B cell (primary cell): ENCODE measurements around the gene MYMX. TPM values are rescaled to one million over a fixed set of nuclear protein-coding genes. Genes with fewer than 3 reads are reported as not detected.
A peak's percentile ranks its signal among the peaks of the same experiment; 100 is the strongest.

Experiments used
- ATAC-seq: fragments of 200-7000 bp; cut with Tn5 transposase; one replicate; pipeline ENCODE4 v1.10.0; 2021; ENCODE audit warnings: low read depth, mild to moderate bottlenecking, moderate number of reproducible peaks, moderate library complexity
- CTCF ChIA-PET: fragments of 350-600 bp; sonication (Branson Sonifier 250); formaldehyde crosslinking; loops from one replicate; lab custom pipeline; 2021; ENCODE audit warnings: antibody characterized with exemption, inconsistent platforms; lab: Charles Lee
- POLR2A ChIA-PET: fragments of 350-600 bp; sonication (Branson Sonifier 250); formaldehyde crosslinking; loops from one replicate; lab custom pipeline; 2021; ENCODE audit warnings: antibody characterized with exemption; lab: Charles Lee
- DNase-seq: peaks from one replicate; pipeline ENCODE4 v3.0.0; 2013
- H2AFZ ChIP-seq: 2 replicates; pipeline ENCODE4 v1.6.1; 2012; ENCODE audit warnings: mild to moderate bottlenecking, low read depth, low read length; ENCODE audit not compliant: insufficient read depth, poor library complexity, severe bottlenecking
- H3K27ac ChIP-seq, 2 donors: 1 replicate in 1 of 2; 2 replicates in 1 of 2; pipeline ENCODE4 v1.5.1; 2012 to 2013; ENCODE audit warnings: low read length in 2 of 2, mild to moderate bottlenecking in 2 of 2, moderate library complexity in 1 of 2
- H3K27me3 ChIP-seq, 4 experiments: fragments of 200-600 bp in 1 of 4; sonication (generic) in 1 of 4; replicated peaks in 1 of 4; 1 replicate in 2 of 4; 2 replicates in 2 of 4; pipeline versions ENCODE4 v1.6.1 to v1.7.0; 2013 to 2016; ENCODE audit warnings: low read length in 3 of 4, mild to moderate bottlenecking in 2 of 4, mixed read lengths in 1 of 4, moderate library complexity in 1 of 4; ENCODE audit not compliant: insufficient read depth in 4 of 4, control insufficient read depth in 3 of 4; ENCODE audit errors: control extremely low read depth in 1 of 4
- H3K36me3 ChIP-seq, 2 experiments: replicated peaks in 1 of 2; 1 replicate in 1 of 2; 2 replicates in 1 of 2; pipeline versions ENCODE4 v1.6.1 to v1.7.1; 2013; ENCODE audit warnings: low read length in 1 of 2; ENCODE audit not compliant: insufficient read depth in 2 of 2, control insufficient read depth in 1 of 2; ENCODE audit errors: control extremely low read depth in 1 of 2, extremely low read depth in 1 of 2
- H3K4me1 ChIP-seq, 2 donors: fragments of 200-600 bp in 1 of 2; sonication (generic) in 1 of 2; 1 replicate in 1 of 2; 2 replicates in 1 of 2; pipeline versions ENCODE4 v1.5.1 to v1.6.1; 2013 to 2017; ENCODE audit warnings: low read length in 2 of 2; ENCODE audit not compliant: control insufficient read depth in 2 of 2, insufficient read depth in 2 of 2
- H3K4me2 ChIP-seq: replicated peaks from 2 replicates; pipeline ENCODE3; 2012; ENCODE audit warnings: mild to moderate bottlenecking, low read depth, low read length; ENCODE audit not compliant: poor library complexity, severe bottlenecking
- H3K4me3 ChIP-seq, 5 experiments: fragments of 200-600 bp in 1 of 5; sonication (generic) in 1 of 5; 1 replicate in 3 of 5; 2 replicates in 2 of 5; pipeline versions ENCODE4 v1.5.1 to v1.7.0; 2011 to 2016; ENCODE audit warnings: low read length in 4 of 5, mild to moderate bottlenecking in 4 of 5, low read depth in 2 of 5, control low read depth in 1 of 5, moderate library complexity in 1 of 5; ENCODE audit not compliant: insufficient read depth in 1 of 5; ENCODE audit errors: control extremely low read depth in 1 of 5, extremely low read depth in 1 of 5
- H3K79me2 ChIP-seq: fragments of 200-600 bp; sonication (generic); one replicate; pipeline ENCODE4 v1.6.0; 2016; ENCODE audit warnings: low read length; ENCODE audit not compliant: control insufficient read depth, insufficient read depth
- H3K9ac ChIP-seq: fragments of 200-600 bp; sonication (generic); 2 replicates; pipeline ENCODE4 v1.6.1; 2017; ENCODE audit warnings: mild to moderate bottlenecking, low read length, moderate library complexity
- H3K9me3 ChIP-seq, 3 donors: one replicate each; pipeline versions ENCODE4 v1.6.1 to v1.7.1; 2013; ENCODE audit warnings: low read length in 2 of 3; ENCODE audit not compliant: control insufficient read depth in 2 of 3, insufficient read depth in 1 of 3; ENCODE audit errors: control extremely low read depth in 1 of 3
- H4K20me1 ChIP-seq: 2 replicates; pipeline ENCODE4 v1.6.0; 2012; ENCODE audit warnings: mild to moderate bottlenecking, low read length; ENCODE audit not compliant: insufficient read depth, control insufficient read depth, poor library complexity, severe bottlenecking
- H3K27ac Mint-ChIP-seq: one replicate; pipeline ENCODE4 v1.8.0; 2021; ENCODE audit warnings: mixed read lengths
- H3K27me3 Mint-ChIP-seq: one replicate; pipeline ENCODE4 v1.8.0; 2021; ENCODE audit warnings: mixed read lengths
- H3K4me1 Mint-ChIP-seq: one replicate; pipeline ENCODE4 v1.8.0; 2021; ENCODE audit warnings: mixed read lengths
- H3K4me3 Mint-ChIP-seq: one replicate; pipeline ENCODE4 v1.8.0; 2021; ENCODE audit warnings: mixed read lengths
- H3K9me3 Mint-ChIP-seq: one replicate; pipeline ENCODE4 v1.8.0; 2022; ENCODE audit warnings: mixed read lengths; ENCODE audit not compliant: insufficient read depth
- CTCF ChIP-seq: fragments of 200-600 bp; IDR thresholded peaks from one replicate; pipeline ENCODE4 v1.8.0; 2022; ENCODE audit warnings: antibody characterized with exemption, mild to moderate bottlenecking
- EZH2 ChIP-seq: IDR thresholded peaks from 2 replicates; pipeline ENCODE4 v1.6.1; 2012; ENCODE audit warnings: borderline replicate concordance, low read depth, mild to moderate bottlenecking, moderate library complexity, low read length; ENCODE audit not compliant: insufficient read depth, poor library complexity, severe bottlenecking
- WGBS: methylation state at CpG from one replicate; pipeline ENCODE4 v1.1.5; 2013; ENCODE audit warnings: missing lambda C conversion rate; ENCODE audit not compliant: insufficient coverage; 5-methylcytosine and 5-hydroxymethylcytosine counted together
- intact Hi-C: fragments of 100-400 bp; cut with micrococcal nuclease; formaldehyde crosslinking; loops from one replicate; pipeline ENCODE4 v1.10.0; 2022
- polyA plus RNA-seq: library from polyadenylated mRNA; depleted of rRNA; stranded (reverse); fragments of >200 nt; gene quantifications from 2 replicates; pipeline ENCODE4 v1.2.3, GENCODE V29; 2012
- total RNA-seq, 2 donors: library from RNA; stranded (reverse); fragments of 120-200 nt in 1 of 2; gene quantifications; 1 replicate in 1 of 2; 2 replicates in 1 of 2; pipeline versions ENCODE4 v1.2.3 to v1.2.4, GENCODE V29; 2013 to 2022

Gene MYMX
- total and polyA plus RNA-seq, 2 donors (not counting 1 experiment from before 2014, with no cell fraction given): not detected

- CTCF ChIA-PET: interaction anchor here (0.8 to 5.0 kb wide), 10 partner anchors 11 to 160 kb away, joined by 3 to 68 read pairs (median 6); partner anchors contain the start of genes AARS2 and HSP90AB1
- Histone ChIP-seq H3K79me2 (peaks cover 26% of the 10 kb centered on the region), H3K9ac (peak overlapping the region; percentile 96), H3K4me2 (peak overlapping the region; percentile 97), H3K27me3 (no peaks in the 10 kb centered on the region), H3K4me1 (peaks cover 52 to 76% of the 10 kb centered on the region in 2 donors), H2AFZ (peak overlapping the region; percentile 67), H4K20me1 (peaks cover 50% of the 10 kb centered on the region), H3K27ac (peak overlapping the region; percentile 74 to 98), H3K36me3 (peaks cover 5 to 74% of the 10 kb centered on the region in 2 experiments), H3K9me3 (no peaks in the 10 kb centered on the region), H3K4me3 (peak overlapping the region; percentile 35 to 93 (median 90))
- TF ChIP-seq CTCF (no peak), EZH2 (no peak)
- POLR2A ChIA-PET: interaction anchor here (0.6 to 4.3 kb wide), 7 partner anchors 8 to 1202 kb away, joined by 3 to 87 read pairs (median 5); partner anchors contain the start of genes HSP90AB1 and SLC29A1
- 2% methylated on average over 12 of the region's 12 CpGs for WGBS
- peak overlapping the region; percentile 87 for H3K4me3 Mint-ChIP-seq
- ATAC-seq (no peak), DNase-seq (no peak)
- H3K27me3 Mint-ChIP-seq: no peaks in the 10 kb centered on the region
- peaks cover 89% of the 10 kb centered on the region for H3K4me1 Mint-ChIP-seq
- peak overlapping the region; percentile 94 for H3K27ac Mint-ChIP-seq
- intact Hi-C loops: loop anchor here (1.0 to 5.0 kb wide), 3 partner anchors 9 to 629 kb away; partner anchors contain the start of genes GTPBP2, HSP90AB1 and NFKBIE
- H3K9me3 Mint-ChIP-seq: no peaks in the 10 kb centered on the region
Measured at GRCh38 chr6:44256775-44257024, 40.0 kb downstream of the MYMX start.

- peaks cover 4 to 74% of the 10 kb centered on the region in 2 experiments for H3K36me3 ChIP-seq
- H3K4me1 Mint-ChIP-seq: peaks cover 89% of the 10 kb centered on the region
- intact Hi-C loops: loop anchor here (1.0 to 5.0 kb wide), 3 partner anchors 8 to 630 kb away; partner anchors contain the start of genes GTPBP2, HSP90AB1 and NFKBIE
Measured at GRCh38 chr6:44257025-44257752, 40.5 kb downstream of the MYMX start, which contains the start of gene SLC35B2. TSS of gene SLC35B2 (minus strand) at chr6:44257528. CDS start at chr6:44257410, 118 bp downstream.

More at GRCh38 chr6:44257025-44257752, 40.5 kb downstream of the MYMX start, which contains the start of gene SLC35B2:
- H3K4me1 ChIP-seq: peaks cover 57 to 81% of the 10 kb centered on the region in 2 donors
- peak within 1 kb of the TSS; percentile 88 for H3K4me3 Mint-ChIP-seq
- peaks cover 50% of the 10 kb centered on the region for H4K20me1 ChIP-seq
- H3K4me2 ChIP-seq: peak within 1 kb of the TSS; percentile 97
- peak within 1 kb of the TSS; percentile 83 to 98 for H3K27ac ChIP-seq
- DNase-seq (peak; percentile 87), ATAC-seq (peak; percentile 64)
- peaks cover 31% of the 10 kb centered on the region for H3K79me2 ChIP-seq
- no peaks in the 10 kb centered on the region for H3K27me3 ChIP-seq
- peak within 1 kb of the TSS; percentile 35 to 93 (median 90) for H3K4me3 ChIP-seq
- H3K9ac ChIP-seq: peak within 1 kb of the TSS; percentile 96
- H3K9me3 Mint-ChIP-seq: no peaks in the 10 kb centered on the region
- under 1% methylated on average over 80 of the region's 80 CpGs for WGBS
- CTCF ChIA-PET: interaction anchor here (0.8 to 5.0 kb wide), 10 partner anchors 10 to 161 kb away, joined by 3 to 68 read pairs (median 6); partner anchors contain the start of genes AARS2 and HSP90AB1
- TF ChIP-seq EZH2 (no peak), CTCF (peak; percentile 75)
- no peaks in the 10 kb centered on the region for H3K9me3 ChIP-seq
- peak within 1 kb of the TSS; percentile 67 for H2AFZ ChIP-seq
- peak within 1 kb of the TSS; percentile 100 for H3K27ac Mint-ChIP-seq
- H3K27me3 Mint-ChIP-seq: no peaks in the 10 kb centered on the region
- POLR2A ChIA-PET: interaction anchor here (0.6 to 4.3 kb wide), 7 partner anchors 8 to 1203 kb away, joined by 3 to 87 read pairs (median 5); partner anchors contain the start of genes HSP90AB1 and SLC29A1
